Activated naive CD8-positive, alpha-beta T cell treated with anti-CD3 and anti-CD28 coated beads for 36 hours (primary cell): ENCODE data around the gene PRKAB2. TPM values are rescaled to one million over a fixed set of nuclear protein-coding genes. Genes with fewer than 3 reads are reported as not detected.

Experiments used
- DNase-seq: peaks from one replicate; pipeline ENCODE4 v3.0.0; 2021
- H3K27ac Mint-ChIP-seq: one replicate; pipeline ENCODE4 v1.8.0; 2022; ENCODE audit warnings: mild to moderate bottlenecking, moderate library complexity, mixed read lengths
- H3K27me3 Mint-ChIP-seq: one replicate; pipeline ENCODE4 v1.8.0; 2022; ENCODE audit warnings: mild to moderate bottlenecking, mixed read lengths
- H3K36me3 Mint-ChIP-seq: one replicate; pipeline ENCODE4 v1.8.0; 2021; ENCODE audit warnings: mild to moderate bottlenecking, mixed read lengths
- H3K4me1 Mint-ChIP-seq: one replicate; pipeline ENCODE4 v1.8.0; 2021; ENCODE audit warnings: mixed read lengths
- H3K4me3 Mint-ChIP-seq: one replicate; pipeline ENCODE4 v1.8.0; 2022; ENCODE audit warnings: mild to moderate bottlenecking, moderate library complexity, mixed read lengths
- H3K9me3 Mint-ChIP-seq: one replicate; pipeline ENCODE4 v1.8.0; 2022; ENCODE audit warnings: mixed read lengths
- total RNA-seq, 2 experiments: library from RNA; stranded (reverse); gene quantifications; one replicate each; pipeline ENCODE4 v1.2.3, GENCODE V29; 2021

PRKAB2 gene
- total RNA-seq, 2 experiments from 2014 or later: 5.9 to 6.0 TPM

DNA sequence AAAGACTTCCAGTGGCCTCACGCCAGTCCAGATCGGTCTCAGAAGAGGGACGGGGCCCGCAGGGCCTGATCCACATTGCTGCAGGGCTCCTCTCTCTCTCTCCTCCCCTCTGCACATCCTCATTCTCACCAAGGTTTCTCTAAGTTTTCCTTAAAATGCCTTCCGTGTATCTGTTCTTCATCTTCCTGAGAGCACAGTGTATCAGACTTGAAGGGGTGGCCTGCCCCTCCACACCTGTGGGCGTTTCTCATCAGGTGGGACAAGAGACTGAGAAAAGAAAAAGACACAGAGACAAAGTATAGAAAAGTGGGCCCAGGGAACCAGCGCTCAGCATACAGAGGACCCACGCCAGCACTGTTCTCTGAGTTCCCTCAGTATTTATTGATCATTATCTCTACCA lies 66.4 kb downstream of the PRKAB2 start:
- Mint-ChIP-seq H3K36me3 (no peaks in the 10 kb centered on the region), H3K4me3 (no peak overlapping the region), H3K27ac (no peak overlapping the region), H3K27me3 (peaks cover 16% of the 10 kb centered on the region), H3K9me3 (no peaks in the 10 kb centered on the region), H3K4me1 (peaks cover 3% of the 10 kb centered on the region)
- DNase-seq: no peak

Other genes starting within 250 kb of the PRKAB2 start
- gene NBPF12, start 234.1 kb downstream of the PRKAB2 start, total RNA-seq: 1 to 10 TPM; 6.0 to 6.5 TPM
- under 1 TPM; 0.22 to 0.31 TPM for gene FMO5, start 52.9 kb upstream of the PRKAB2 start, total RNA-seq
- 10 to 100 TPM; 65.9 to 70.0 TPM for gene CHD1L, start 70.2 kb upstream of the PRKAB2 start, total RNA-seq